HepG2 (cell line): ENCODE results near the gene ERCC6. TPM values are rescaled to one million over a fixed set of nuclear protein-coding genes. Genes with fewer than 3 reads are reported as not detected.

Source experiments
- ATAC-seq: fragments of 200-7000 bp; cut with Tn5 transposase; 3 replicates; pipeline ENCODE4 v1.9.1; 2020; ENCODE audit warnings: mild to moderate bottlenecking, moderate library complexity
- BruUV-seq: library from RNA; stranded (reverse); fragments of 400-500 nt; replicated peaks from 2 replicates; lab custom pipeline; 2021; lab: Mats Ljungman, UMichigan
- CTCF ChIA-PET: fragments of 300-600 bp; formaldehyde crosslinking; extraction: SDS; loops from one replicate; lab custom pipeline; 2021; ENCODE audit warnings: low total read pairs, inconsistent platforms, low intra/inter-chr PET ratio; lab: Yijun Ruan, JAX
- POLR2A ChIA-PET: fragments of 350-600 bp; sonication (Branson Sonifier 250); formaldehyde crosslinking; loops from one replicate; lab custom pipeline; 2020; ENCODE audit warnings: antibody characterized with exemption, inconsistent platforms; lab: Yijun Ruan, JAX
- DNase-seq: peaks from one replicate; pipeline ENCODE4 v3.0.0-alpha.2; 2015; ENCODE audit warnings: low spot score
- FAIRE-seq: peaks from 3 replicates; lab custom pipeline; 2011; peaks lifted over from hg19 to GRCh38; lab: Jason Lieb, UNC
- H2AFZ ChIP-seq: one replicate; pipeline ENCODE4 v1.6.1; 2011; ENCODE audit warnings: low read length, inconsistent platforms
- H3K27ac ChIP-seq: fragments of 300-600 bp; 3 replicates; pipeline ENCODE4 v1.8.0; 2011; ENCODE audit warnings: mixed run types, mild to moderate bottlenecking, mixed read lengths, low read length, inconsistent platforms; ENCODE audit not compliant: insufficient read depth; ENCODE audit errors: extremely low read length
- H3K27me3 ChIP-seq, 2 experiments: fragments of 200-600 bp in 1 of 2; 2 replicates in 1 of 2; 3 replicates in 1 of 2; pipeline versions ENCODE4 v1.6.0 to v1.8.0; 2011; ENCODE audit warnings: low read length in 2 of 2, mild to moderate bottlenecking in 2 of 2, moderate library complexity in 2 of 2, inconsistent platforms in 1 of 2; ENCODE audit not compliant: insufficient read depth in 2 of 2, control insufficient read depth in 1 of 2
- H3K36me3 ChIP-seq, 2 experiments: fragments of 200-600 bp in 1 of 2; replicated peaks in 1 of 2; 2 replicates in 1 of 2; 3 replicates in 1 of 2; pipeline versions ENCODE4 v1.5.1 to v1.8.0; 2011; ENCODE audit warnings: low read length in 2 of 2, inconsistent platforms in 1 of 2; ENCODE audit not compliant: insufficient read depth in 2 of 2, control insufficient read depth in 1 of 2
- H3K4me1 ChIP-seq: 2 replicates; pipeline ENCODE4 v1.5.1; 2012; ENCODE audit warnings: low read length, inconsistent platforms; ENCODE audit not compliant: insufficient read depth
- H3K4me2 ChIP-seq: 2 replicates; pipeline ENCODE4 v1.6.0; 2011; ENCODE audit warnings: low read depth, low read length, inconsistent platforms
- H3K4me3 ChIP-seq, 3 experiments: fragments of 200-600 bp in 1 of 3; sonication (generic), shearing (Covaris generic) in 1 of 3; replicated peaks in 1 of 3; 2 replicates each; pipeline ENCODE4 v1.5.1; 2011 to 2016; ENCODE audit warnings: low read length in 3 of 3, inconsistent platforms in 2 of 3, low read depth in 2 of 3, mild to moderate bottlenecking in 2 of 3, control low read depth in 1 of 3, mixed read lengths in 1 of 3; ENCODE audit not compliant: insufficient read depth in 1 of 3
- H3K79me2 ChIP-seq: one replicate; pipeline ENCODE4 v1.6.1; 2011; ENCODE audit warnings: low read length, inconsistent platforms; ENCODE audit not compliant: insufficient read depth
- H3K9ac ChIP-seq: 2 replicates; pipeline ENCODE4 v1.6.0; 2011; ENCODE audit warnings: mild to moderate bottlenecking, low read depth, low read length, inconsistent platforms; ENCODE audit not compliant: insufficient read depth
- H3K9me3 ChIP-seq: 2 replicates; pipeline ENCODE4 v1.5.1; 2012; ENCODE audit warnings: mild to moderate bottlenecking, low read length
- H4K20me1 ChIP-seq: 2 replicates; pipeline ENCODE4 v1.6.0; 2011; ENCODE audit warnings: inconsistent platforms, mild to moderate bottlenecking, low read length, moderate library complexity; ENCODE audit not compliant: insufficient read depth
- DNMT1 ChIP-seq: sonication (generic); formaldehyde crosslinking; IDR thresholded peaks from 2 replicates; pipeline ENCODE4 v1.5.1; 2020; ENCODE audit warnings: mild to moderate bottlenecking, missing genetic modification reagents
- DR1 ChIP-seq: sonication (generic); formaldehyde crosslinking; IDR thresholded peaks from 2 replicates; pipeline ENCODE4 v1.8.0; 2021; ENCODE audit warnings: mild to moderate bottlenecking, missing genetic modification reagents, inconsistent platforms
- NCOA1 ChIP-seq: sonication (generic); formaldehyde crosslinking; IDR thresholded peaks from 2 replicates; pipeline ENCODE4 v1.9.0; 2021; ENCODE audit warnings: missing genetic modification reagents
- PBX3 ChIP-seq: sonication (generic); formaldehyde crosslinking; IDR thresholded peaks from 2 replicates; pipeline ENCODE4 v1.8.1; 2023; ENCODE audit warnings: missing genetic modification reagents, inconsistent platforms, borderline replicate concordance
- ZBTB42 ChIP-seq: sonication (generic); formaldehyde crosslinking; IDR thresholded peaks from 2 replicates; pipeline ENCODE4 v1.5.0; 2020; ENCODE audit warnings: mild to moderate bottlenecking, missing genetic modification reagents
- ZNF17 ChIP-seq: sonication (generic); formaldehyde crosslinking; IDR thresholded peaks from 2 replicates; pipeline ENCODE4 v1.5.0; 2020; ENCODE audit warnings: mild to moderate bottlenecking, missing genetic modification reagents
- ZNF652 ChIP-seq: IDR thresholded peaks from 2 replicates; pipeline ENCODE4 v1.6.1; 2016; ENCODE audit warnings: low read depth, borderline replicate concordance
- ZNF7 ChIP-seq: IDR thresholded peaks from 2 replicates; pipeline ENCODE4 v1.6.1; 2016; ENCODE audit warnings: missing biosample characterization, missing genetic modification reagents
- ZNF75D ChIP-seq: sonication (generic); formaldehyde crosslinking; IDR thresholded peaks from 2 replicates; pipeline ENCODE4 v1.8.1; 2023; ENCODE audit warnings: missing genetic modification reagents, mild to moderate bottlenecking, borderline replicate concordance
- ZNF891 ChIP-seq: sonication (generic); formaldehyde crosslinking; IDR thresholded peaks from 2 replicates; pipeline ENCODE4 v1.5.0; 2020; ENCODE audit warnings: mild to moderate bottlenecking, missing genetic modification reagents
- WGBS: methylation state at CpG from one replicate; pipeline ENCODE4 v1.1.6; 2017; ENCODE audit warnings: low lambda C conversion rate; 5-methylcytosine and 5-hydroxymethylcytosine counted together
- in situ Hi-C: cut with HindIII; loops from 2 replicates; pipeline ENCODE4 v1.10.0; 2017; ENCODE audit warnings: low pct_unique_long_range_greater_than_20kb; ENCODE audit not compliant: extremely low pct_ligation_motif_present
- intact Hi-C: fragments of 100-400 bp; cut with micrococcal nuclease; formaldehyde crosslinking; loops from one replicate; pipeline ENCODE4 v1.10.0; 2022; ENCODE audit not compliant: unreplicated experiment
- polyA plus RNA-seq, 8 experiments: library from polyadenylated mRNA; depleted of rRNA in 3 of 8; stranded (reverse) in 7 of 8; unstranded in 1 of 8; fragments of >200 nt; fragmentation: Illumina TruSeq in 4 of 8; extraction: Trizol in 4 of 8; gene quantifications; 2 replicates each; pipeline versions ENCODE4 v1.2.1 to v1.2.3, GENCODE V29; 2011 to 2016; ENCODE audit warnings: low read depth in 4 of 8, missing spikeins in 1 of 8, mixed read lengths in 1 of 8; ENCODE audit not compliant: insufficient read depth in 1 of 8
- total RNA-seq, 5 experiments: library from RNA; depleted of rRNA; stranded (reverse); fragments of >200 nt; fragmentation: Illumina TruSeq; extraction: Trizol; gene quantifications; 2 replicates each; pipeline ENCODE4 v1.2.3, GENCODE V29; 2016; ENCODE audit warnings: low read depth in 1 of 5
- TF ChIP-seq, protein P1 (sequence below): sonication (generic); formaldehyde crosslinking; IDR thresholded peaks from 2 replicates; pipeline ENCODE4 v1.5.0; 2020; ENCODE audit warnings: mild to moderate bottlenecking, missing genetic modification reagents, borderline replicate concordance
- TF ChIP-seq, protein P2 (sequence below): sonication (generic); formaldehyde crosslinking; IDR thresholded peaks from 2 replicates; pipeline ENCODE4 v1.4.0; 2020; ENCODE audit warnings: mild to moderate bottlenecking, missing genetic modification reagents
- TF ChIP-seq, protein P3 (sequence below): sonication (generic); formaldehyde crosslinking; IDR thresholded peaks from 2 replicates; pipeline ENCODE4 v1.4.0; 2020; ENCODE audit warnings: missing genetic modification reagents, borderline replicate concordance

The ERCC6 gene
- total and polyA plus RNA-seq, 2 of the 13 experiments (the other 11 are each of a cell fraction or from before 2014, with no cell fraction given): 5.1 to 9.8 TPM

GRCh38 chr10:49542353-49542752, 3.4 kb upstream of the ERCC6 start:
- in situ Hi-C loops (no loop called here), intact Hi-C loops (no loop called here)
- FAIRE-seq (no peak), ATAC-seq (no peak), DNase-seq (no peak)
- no peak overlapping the region for H3K4me3 ChIP-seq
- 45% methylated on average over 4 of the region's 4 CpGs for WGBS
- TF ChIP-seq DNMT1 (CRISPR knock-in tag) (no peak), ZNF17 (no peak), ZBTB42 (CRISPR knock-in tag) (no peak), ZNF891 (CRISPR knock-in tag) (no peak), DR1 (CRISPR knock-in tag) (no peak), ZNF652 (CRISPR knock-in tag) (no peak), PBX3 (no peak), ZNF75D (CRISPR knock-in tag) (no peak), ZNF7 (CRISPR knock-in tag) (no peak), NCOA1 (CRISPR knock-in tag) (no peak)
- TF ChIP-seq, protein P1, sequence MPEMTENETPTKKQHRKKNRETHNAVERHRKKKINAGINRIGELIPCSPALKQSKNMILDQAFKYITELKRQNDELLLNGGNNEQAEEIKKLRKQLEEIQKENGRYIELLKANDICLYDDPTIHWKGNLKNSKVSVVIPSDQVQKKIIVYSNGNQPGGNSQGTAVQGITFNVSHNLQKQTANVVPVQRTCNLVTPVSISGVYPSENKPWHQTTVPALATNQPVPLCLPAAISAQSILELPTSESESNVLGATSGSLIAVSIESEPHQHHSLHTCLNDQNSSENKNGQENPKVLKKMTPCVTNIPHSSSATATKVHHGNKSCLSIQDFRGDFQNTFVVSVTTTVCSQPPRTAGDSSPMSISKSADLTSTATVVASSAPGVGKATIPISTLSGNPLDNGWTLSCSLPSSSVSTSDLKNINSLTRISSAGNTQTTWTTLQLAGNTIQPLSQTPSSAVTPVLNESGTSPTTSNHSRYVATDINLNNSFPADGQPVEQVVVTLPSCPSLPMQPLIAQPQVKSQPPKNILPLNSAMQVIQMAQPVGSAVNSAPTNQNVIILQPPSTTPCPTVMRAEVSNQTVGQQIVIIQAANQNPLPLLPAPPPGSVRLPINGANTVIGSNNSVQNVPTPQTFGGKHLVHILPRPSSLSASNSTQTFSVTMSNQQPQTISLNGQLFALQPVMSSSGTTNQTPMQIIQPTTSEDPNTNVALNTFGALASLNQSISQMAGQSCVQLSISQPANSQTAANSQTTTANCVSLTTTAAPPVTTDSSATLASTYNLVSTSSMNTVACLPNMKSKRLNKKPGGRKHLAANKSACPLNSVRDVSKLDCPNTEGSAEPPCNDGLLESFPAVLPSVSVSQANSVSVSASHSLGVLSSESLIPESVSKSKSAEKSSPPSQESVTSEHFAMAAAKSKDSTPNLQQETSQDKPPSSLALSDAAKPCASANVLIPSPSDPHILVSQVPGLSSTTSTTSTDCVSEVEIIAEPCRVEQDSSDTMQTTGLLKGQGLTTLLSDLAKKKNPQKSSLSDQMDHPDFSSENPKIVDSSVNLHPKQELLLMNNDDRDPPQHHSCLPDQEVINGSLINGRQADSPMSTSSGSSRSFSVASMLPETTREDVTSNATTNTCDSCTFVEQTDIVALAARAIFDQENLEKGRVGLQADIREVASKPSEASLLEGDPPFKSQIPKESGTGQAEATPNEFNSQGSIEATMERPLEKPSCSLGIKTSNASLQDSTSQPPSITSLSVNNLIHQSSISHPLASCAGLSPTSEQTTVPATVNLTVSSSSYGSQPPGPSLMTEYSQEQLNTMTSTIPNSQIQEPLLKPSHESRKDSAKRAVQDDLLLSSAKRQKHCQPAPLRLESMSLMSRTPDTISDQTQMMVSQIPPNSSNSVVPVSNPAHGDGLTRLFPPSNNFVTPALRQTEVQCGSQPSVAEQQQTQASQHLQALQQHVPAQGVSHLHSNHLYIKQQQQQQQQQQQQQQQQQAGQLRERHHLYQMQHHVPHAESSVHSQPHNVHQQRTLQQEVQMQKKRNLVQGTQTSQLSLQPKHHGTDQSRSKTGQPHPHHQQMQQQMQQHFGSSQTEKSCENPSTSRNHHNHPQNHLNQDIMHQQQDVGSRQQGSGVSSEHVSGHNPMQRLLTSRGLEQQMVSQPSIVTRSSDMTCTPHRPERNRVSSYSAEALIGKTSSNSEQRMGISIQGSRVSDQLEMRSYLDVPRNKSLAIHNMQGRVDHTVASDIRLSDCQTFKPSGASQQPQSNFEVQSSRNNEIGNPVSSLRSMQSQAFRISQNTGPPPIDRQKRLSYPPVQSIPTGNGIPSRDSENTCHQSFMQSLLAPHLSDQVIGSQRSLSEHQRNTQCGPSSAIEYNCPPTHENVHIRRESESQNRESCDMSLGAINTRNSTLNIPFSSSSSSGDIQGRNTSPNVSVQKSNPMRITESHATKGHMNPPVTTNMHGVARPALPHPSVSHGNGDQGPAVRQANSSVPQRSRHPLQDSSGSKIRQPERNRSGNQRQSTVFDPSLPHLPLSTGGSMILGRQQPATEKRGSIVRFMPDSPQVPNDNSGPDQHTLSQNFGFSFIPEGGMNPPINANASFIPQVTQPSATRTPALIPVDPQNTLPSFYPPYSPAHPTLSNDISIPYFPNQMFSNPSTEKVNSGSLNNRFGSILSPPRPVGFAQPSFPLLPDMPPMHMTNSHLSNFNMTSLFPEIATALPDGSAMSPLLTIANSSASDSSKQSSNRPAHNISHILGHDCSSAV (CRISPR knock-in tag): no peak
- TF ChIP-seq, protein P2, sequence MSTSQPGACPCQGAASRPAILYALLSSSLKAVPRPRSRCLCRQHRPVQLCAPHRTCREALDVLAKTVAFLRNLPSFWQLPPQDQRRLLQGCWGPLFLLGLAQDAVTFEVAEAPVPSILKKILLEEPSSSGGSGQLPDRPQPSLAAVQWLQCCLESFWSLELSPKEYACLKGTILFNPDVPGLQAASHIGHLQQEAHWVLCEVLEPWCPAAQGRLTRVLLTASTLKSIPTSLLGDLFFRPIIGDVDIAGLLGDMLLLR (CRISPR knock-in tag): no peak
- TF ChIP-seq, protein P3, sequence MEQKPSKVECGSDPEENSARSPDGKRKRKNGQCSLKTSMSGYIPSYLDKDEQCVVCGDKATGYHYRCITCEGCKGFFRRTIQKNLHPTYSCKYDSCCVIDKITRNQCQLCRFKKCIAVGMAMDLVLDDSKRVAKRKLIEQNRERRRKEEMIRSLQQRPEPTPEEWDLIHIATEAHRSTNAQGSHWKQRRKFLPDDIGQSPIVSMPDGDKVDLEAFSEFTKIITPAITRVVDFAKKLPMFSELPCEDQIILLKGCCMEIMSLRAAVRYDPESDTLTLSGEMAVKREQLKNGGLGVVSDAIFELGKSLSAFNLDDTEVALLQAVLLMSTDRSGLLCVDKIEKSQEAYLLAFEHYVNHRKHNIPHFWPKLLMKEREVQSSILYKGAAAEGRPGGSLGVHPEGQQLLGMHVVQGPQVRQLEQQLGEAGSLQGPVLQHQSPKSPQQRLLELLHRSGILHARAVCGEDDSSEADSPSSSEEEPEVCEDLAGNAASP (CRISPR knock-in tag): no peak
- no peaks in the 10 kb centered on the region for H3K79me2 ChIP-seq
- peaks cover 0 to 15% of the 10 kb centered on the region in 2 experiments; a peak in 1 of 5 replicates for H3K27me3 ChIP-seq
- H3K4me2 ChIP-seq: no peak overlapping the region
- H3K36me3 ChIP-seq: no peaks in the 10 kb centered on the region
- ChIA-PET POLR2A (no interaction called here), CTCF (no interaction called here)
- H3K4me1 ChIP-seq: peaks cover 25% of the 10 kb centered on the region
- H3K9ac ChIP-seq: no peak overlapping the region
- no TSS peak for BruUV-seq
- H2AFZ ChIP-seq: no peak overlapping the region
- no peaks in the 10 kb centered on the region for H3K9me3 ChIP-seq
- no peak overlapping the region for H3K27ac ChIP-seq
- no peaks in the 10 kb centered on the region for H4K20me1 ChIP-seq
